HG03378 (cell line): ENCODE measurements around the gene VSIG10L.

Experiments used
- ATAC-seq: cut with Tn5 transposase; IDR thresholded peaks from one replicate; pipeline ENCODE4 v1.9.1; 2021; ENCODE audit warnings: mild to moderate bottlenecking, moderate library complexity; ENCODE audit not compliant: unreplicated experiment

VSIG10L gene

DNA sequence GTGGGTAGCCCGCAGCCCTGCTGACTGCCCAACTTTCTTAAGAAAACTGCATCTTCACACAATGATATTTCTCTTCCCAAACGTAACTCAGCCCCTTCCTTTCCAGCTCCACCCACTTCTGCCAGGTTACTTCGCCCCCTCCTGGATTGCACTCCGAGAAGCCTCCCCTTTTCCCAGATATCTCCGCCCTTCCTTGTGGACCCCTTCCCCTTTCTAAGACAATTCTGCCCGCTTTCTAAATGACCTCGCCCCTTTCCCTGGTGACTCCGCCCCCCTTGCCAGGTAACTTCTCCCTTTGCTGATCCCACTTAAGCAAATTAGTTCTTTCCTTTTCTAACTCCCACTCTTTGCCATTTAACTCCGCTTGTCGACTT, 2.6 kb downstream of the VSIG10L start:
- no peak for ATAC-seq

DNA sequence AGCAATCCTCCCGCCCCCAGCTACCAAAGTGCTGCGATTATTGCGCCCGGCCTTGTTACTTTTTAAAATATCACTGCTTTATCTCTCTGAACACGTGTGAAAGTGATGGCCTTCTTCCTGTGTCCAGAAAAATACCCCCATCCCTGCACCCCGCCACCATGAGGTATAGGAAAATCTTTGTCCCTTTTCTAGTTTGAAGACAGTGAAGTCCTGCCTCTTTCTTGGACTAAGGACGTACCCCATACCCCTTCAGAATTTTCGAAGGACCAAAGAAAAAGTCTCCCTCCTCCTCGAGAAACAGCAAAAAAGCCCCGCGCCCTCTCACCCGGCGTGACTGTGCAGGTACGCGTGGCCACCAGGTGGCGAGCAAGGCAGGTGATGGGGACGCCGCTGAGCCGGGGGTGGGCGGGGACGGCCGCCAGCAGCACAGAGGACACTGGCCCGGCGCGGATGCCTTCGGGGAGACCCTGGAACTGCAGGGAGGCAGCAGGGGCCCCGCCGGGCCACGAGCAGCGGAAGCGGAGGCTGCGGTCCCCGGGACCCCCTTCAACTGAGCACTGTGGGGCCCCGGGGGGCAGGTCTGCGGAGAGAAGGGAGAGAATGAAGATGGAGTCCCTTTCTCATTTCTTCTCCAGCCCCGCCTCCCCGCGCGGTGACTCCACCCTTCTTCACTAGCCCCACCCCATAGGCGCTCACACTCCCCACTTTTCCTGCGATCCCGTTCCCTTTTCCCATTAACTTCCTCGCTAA, 3.2 kb downstream of the VSIG10L start:
- ATAC-seq: peak; percentile 47

DNA sequence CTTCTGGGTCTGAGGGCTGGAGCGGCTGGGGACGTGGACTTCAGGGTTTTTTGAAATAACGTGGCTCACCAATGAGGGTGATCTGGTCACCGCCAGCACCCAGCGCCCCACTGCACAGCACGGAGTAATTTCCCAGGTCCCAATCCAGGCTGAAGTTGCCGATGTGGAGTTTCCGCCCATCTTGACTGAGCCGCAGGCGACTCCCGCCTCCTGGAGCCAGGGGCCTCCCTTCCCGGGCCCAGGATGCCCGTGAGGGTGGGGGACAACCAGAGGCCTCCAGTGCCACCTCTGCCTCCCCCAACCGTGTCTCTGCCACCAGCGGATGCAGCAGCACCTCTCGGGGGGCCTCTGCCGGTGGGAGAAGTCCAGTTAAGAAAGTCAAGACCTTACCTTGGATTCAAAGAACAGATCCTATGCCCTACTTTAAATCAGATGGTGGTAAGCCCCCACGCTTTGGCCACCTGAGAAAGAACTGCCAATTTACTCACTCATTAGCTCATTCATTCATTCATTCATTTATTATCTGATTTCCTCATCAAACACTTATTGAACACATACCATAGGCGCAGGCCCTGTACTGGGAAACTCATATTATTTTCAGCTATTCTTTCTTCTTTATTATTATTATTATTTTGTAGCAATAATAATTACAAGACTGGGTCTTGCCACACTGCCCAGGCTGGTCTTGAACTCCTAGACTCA, 3.9 kb downstream of the VSIG10L start:
- ATAC-seq: no peak

DNA sequence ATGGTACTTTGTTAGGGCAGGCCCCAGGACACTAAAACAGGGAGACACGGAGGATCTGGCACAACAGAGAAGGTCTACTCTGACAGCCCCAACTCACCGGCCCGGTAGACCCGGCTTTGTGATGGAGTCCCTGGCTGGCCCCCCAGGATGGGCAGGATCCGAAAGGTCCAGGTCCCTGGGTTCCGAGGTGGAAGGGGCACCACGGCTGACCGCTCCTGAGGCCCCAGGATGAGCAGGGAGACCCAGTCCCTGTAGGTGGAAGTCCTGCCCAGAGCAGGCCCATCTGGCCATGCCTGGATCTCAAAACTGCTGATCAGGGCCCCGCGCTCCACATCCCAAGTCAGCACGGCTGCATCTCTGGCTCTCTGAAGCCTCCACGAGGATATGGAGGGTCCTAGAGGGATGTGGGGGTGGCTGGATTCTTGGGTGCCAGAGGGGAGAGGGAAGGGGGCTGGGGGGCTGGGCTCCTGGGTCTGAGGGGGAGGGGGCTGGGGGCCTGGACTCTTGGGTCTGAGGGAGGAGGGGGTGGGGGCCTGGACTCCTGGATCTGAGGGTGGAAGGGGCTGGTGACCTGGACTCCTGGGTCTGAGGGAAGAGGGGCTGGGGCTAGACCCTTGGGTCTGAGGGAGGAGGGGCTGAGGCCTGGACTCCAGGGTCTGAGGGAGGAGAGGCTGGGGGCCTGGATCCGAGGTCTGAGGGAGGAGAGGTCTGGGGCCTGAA, 4.6 kb downstream of the VSIG10L start:
- ATAC-seq: no peak

DNA sequence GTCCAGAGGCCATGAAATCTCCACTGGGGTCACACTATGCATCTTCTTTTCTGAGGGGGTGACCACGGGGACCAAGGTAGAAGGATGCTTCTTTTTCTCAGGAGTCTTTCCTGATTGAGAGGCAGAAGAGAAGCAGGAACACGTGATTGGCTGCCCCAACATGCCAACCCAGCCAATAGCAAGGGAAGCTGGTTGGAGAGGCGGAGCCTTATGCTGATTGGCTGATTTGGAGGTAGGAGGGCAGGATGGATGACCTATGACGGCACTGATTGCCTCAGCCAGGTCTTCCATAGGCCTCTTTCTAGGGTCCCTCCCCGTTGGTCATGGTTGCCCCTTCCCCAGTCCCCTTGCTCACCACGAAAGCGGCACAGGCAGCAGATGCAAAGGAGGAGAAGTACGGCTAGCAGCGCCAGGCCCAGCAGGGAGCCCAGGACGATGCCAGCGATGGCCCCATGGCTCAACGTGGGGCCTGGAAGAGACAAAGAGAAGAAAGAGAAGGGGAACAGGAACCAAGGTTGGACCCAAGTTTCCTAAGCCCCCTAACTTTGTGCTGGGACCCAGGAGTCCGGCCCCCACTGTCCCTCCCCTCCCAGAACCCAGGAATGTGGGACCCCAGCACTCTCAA, 8.0 kb downstream of the VSIG10L start:
- no peak for ATAC-seq

DNA sequence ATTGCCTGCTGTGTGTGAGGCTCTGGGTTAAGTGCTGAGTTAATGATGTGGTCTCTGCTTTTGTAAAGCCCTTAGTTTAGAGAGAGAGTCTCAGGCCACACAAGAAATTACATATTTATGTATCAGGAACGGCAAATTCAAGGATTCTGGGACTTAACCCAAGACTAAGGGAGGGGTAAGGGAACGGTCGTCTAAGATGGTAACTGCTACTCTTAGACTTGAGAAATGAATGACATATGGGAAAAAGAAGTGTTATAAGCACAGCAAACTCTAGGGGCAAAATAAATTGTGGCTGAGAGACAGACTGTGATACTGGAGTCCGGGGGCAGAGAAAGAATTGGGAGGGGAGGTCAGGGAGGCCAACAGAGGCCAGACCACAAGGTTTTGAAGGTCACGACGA, 10.2 kb downstream of the VSIG10L start:
- no peak for ATAC-seq

DNA sequence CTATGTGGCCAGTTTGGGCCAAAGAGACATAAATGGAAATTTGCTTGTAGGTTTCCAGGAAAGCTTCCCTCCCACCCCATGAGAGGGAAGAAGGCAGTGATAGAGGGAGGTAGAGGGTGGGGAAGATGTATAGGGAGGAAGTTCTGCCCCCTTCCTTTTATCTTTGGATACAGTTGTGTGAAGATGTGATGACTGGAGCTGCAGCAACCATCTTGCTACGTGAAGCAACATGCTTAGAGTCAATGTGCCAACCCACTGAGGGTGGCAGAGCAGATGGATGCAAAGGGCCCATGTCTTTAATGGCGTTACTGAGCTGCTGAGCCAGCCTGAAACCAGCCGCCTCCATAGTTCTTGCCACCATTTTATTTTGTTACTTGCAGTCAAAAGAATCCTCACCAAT, 10.7 kb downstream of the VSIG10L start:
- no peak for ATAC-seq

DNA sequence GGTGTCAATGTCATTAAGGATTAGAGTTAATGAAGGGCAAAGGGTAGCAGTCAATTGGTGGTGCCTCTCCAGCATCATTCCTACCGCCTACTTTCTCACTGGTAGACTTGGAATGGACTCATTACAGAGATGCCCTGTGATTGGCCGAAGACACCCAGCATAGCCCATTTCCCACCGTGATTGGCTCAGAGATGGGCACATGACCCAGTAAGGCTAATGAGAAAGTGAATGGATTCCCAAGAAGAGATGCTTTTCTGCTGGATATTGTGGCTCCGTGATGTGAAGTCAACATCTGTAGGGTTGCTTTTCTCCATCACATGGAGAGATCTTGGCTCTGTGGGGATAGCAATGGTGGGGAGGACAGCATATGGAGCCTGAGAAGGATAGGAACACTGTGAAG, 11.6 kb downstream of the VSIG10L start:
- no peak for ATAC-seq

DNA sequence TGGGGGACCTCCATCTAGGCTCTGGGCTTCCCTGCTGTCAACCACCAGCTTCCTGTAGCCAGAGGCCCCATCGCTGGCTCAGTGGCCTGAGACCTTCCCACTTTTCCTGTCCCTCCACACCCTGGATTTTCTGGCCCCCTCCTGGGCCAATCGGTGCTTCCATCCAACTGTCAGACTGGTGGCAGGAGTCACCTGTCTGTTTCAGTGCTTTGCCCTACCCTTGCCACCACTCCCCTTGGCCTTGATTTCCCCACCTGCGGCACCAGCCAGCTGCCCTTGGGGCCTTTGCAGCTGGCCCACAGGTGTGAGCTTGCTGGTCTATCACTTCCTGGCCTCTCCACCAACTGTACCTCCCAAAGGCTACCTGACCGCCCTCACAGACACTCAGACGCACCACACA, 12.5 kb downstream of the VSIG10L start:
- ATAC-seq: no peak

DNA sequence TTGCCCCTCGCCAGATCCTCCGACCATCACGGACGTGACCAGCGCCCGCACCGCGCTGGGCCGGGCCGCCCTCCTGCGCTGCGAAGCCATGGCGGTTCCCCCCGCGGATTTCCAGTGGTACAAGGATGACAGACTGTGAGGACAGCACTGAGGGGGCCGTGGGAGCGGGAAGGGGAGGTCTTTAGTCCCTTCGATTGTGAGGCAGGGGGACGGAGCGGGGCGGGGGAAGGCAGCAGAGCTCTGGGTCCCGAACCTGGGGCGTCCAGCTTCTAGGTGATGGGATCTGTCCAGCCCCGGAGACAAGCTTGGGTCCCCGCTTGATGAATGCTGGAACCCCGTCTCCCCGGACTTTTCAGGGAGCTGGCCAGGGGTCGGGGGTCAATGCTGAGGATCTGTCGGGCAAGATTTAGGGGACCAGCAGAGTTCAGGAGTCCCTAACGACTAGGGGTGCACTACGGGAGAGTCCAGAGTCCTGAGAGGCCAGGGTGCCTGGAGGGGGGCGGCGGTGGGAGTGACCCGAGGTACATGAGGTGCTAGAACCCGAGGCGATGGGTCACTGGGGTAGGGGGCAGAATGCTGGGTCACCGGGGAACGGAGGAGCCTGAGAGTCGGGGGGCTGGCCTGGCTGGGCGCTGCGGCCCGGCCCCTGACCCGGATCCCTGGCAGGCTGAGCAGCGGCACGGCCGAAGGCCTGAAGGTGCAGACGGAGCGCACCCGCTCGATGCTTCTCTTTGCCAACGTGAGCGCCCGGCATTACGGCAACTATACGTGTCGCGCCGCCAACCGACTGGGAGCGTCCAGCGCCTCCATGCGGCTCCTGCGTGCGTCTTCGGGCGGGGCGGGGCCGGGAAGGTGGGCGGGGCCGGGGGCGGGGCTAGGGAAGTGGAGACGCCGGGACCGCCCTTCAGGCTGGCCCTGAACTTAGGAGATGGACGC, 14.6 kb downstream of the VSIG10L start:
- no peak for ATAC-seq

DNA sequence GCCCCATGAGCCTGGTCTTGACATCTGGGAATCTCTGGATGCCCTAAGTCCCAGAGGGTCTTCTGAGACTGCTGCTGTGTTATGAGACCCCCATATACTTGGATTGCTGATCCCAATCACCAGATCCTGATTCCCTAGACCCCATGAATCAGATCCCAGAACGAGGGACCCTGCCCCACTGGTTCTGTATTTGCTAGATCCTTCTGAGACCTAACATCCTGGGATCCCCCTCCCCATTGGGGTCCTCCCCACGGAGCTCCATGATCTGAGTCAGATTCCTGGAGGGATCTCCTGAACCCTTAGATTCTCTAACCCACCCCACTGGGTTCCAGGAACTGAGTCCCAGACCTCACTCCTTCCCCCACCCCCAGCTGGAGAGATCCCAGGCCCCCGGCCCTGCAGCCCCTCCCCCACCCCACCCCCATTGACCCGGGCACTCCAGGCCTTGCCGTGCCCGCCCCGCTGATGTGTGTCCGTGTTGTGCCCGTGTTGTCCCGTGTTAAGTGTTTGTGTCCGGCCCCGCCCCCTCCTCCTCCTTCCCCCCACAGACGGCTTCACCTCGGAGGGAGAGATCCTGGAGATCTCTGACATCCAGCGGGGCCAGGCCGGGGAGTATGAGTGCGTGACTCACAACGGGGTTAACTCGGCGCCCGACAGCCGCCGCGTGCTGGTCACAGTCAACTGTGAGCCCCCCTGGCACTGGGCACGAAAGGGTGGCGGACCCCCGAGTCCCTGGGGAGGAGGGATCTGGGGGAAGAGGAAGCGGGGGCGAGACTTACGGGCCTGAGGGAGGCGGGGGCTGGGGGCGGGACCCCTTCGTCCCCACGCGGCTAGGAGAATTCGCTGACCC, 15.5 kb downstream of the VSIG10L start:
- no peak for ATAC-seq

DNA sequence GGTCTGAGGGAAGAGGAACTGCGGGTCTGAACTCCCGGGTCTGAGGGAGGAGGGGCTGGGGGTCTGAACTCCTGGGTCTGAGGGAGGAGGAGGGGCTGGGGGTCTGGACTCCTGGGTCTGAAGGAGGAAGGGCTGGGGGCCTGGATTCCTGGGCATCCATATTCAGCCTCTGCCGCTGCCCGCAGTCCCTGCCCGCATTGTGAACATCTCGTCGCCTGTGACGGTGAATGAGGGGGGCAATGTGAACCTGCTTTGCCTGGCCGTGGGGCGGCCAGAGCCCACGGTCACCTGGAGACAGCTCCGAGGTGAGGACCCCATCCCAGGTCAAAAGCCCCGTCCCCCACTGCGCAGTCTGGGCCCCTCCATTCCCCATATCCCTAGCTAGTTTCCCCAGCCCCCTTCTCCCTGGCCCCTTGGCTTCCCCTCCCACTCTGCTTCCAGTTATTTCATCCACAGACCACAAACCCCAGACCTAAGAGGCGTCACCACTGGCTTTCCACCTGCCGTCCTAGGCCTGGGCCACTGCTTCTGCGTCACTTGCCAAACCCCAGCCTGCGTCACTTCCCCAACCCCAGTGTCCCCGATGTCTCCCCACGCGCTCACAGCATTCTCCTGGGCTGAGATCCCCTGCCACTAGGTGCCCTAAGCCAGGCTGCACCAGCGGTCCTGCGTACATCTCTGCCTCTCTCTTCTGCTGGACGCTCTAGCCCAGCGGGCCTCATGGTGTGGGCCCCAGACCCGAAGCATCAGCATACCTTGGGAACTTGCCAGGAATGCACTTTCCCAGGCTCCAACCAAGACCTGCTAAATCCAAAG, 16.6 kb downstream of the VSIG10L start:
- no peak for ATAC-seq

DNA sequence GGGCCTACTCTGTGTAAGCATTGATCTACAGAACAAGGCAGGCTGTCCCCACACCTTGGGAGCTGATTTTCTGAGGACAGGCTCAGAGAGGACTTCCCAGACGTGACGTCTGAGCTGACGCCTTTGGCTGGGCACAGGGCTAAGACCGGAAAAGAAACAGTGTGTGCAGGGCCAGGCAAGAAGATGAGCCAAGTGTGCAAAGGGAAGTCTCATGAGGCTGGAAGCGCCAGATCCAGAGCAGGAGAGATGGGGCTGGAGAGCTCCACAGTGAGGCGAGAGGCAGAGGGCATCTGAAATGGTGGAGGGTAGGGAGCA, 17.8 kb downstream of the VSIG10L start:
- ATAC-seq: no peak

DNA sequence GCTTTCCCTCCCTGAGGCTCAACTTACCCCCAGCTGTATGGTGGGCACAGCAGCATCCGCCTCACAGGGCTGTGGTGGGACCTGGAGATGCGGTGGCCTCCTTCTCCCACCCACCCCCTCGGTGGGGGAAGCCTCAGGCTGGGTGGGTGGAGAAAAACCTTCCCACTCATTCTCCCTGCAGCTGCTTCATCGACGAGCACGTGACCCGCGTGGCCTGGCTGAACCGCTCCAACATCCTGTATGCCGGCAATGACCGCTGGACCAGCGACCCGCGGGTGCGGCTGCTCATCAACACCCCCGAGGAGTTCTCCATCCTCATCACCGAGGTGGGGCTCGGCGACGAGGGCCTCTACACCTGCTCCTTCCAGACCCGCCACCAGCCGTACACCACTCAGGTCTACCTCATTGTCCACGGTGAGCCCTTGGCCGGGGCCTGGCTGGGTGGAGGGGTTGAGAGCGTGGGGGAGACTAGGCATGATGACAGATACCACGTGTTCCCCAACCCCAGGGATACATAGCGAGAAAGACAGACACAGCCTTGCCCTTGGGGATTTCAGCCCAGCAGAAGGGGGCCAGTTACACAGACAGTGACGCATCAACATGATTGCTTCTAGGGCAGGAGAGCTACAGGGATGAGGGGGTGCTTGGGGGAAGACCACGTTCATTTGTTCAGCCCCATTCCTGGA, 18.3 kb downstream of the VSIG10L start:
- ATAC-seq: no peak

DNA sequence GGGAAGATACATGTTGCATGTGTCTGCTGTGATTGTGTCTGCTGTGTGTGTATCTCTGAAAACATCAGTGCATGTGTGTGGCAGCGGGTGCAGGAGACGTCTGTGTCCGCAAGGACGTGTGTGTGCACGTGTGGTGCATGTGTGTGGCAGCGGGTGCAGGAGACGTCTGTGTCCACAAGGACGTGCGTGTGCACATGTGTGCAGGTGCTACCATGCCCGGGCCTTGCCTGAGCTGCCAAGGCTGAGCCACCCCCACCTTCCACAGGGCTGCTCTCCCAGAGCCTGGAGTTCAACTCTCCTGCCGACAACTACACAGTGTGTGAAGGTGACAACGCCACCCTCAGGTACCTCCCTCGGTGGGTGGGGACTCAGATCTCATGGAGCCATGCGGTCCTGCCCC, 20.1 kb downstream of the VSIG10L start:
- ATAC-seq: no peak

DNA sequence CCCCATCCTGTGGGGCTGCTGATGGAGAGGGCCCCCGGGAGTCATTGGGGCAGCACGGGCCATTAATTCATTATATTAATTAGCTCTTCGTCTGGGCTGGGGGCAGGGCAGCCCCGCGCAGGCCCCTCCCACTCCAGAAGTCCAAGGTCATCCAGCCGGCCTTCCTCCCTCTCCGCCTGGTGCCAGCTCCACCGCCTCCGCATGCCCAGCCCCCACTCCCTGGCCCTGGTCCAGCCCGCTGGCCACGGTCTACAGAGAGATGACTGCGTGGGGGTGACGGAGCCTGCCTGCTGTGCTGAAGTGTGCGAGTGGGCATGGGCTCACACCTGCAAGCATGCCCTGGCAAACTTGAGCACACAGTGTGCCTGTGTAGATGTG, 21.7 kb downstream of the VSIG10L start:
- ATAC-seq: no peak

DNA sequence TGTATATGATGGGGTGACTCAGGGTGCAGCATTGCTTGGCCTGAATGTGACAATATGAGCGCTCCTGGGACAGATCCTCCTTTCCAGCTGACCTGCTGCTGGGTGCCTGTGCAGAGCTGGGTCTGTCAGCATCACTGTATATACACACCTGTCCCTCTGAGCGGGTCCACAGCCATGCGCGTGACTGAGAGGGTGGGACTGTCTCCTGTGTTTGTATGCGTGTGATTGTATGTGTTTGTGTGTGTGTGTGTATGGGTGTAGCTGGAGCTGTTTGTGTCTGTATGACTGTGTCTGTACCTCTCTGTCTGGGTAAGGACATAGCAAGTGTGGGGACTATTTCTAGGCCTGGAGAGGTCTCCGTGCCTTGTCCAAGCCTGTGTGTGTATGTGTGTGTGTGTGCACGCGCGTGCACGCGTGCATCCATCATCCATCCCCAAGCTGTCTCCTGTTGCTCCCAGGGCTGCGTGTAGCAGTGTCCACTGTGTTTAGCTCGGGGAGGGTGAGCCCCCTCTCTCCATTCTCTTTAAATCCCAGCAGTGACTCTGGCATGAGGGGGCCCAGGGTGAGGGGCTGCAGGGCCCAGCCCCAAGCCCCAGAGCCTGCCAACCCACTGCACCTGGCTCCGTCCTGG, 22.2 kb downstream of the VSIG10L start:
- ATAC-seq: no peak
